Measurements from ENCODE around the gene DNHD1.
A peak's percentile ranks its signal among the peaks of the same experiment; 100 is the strongest.
"Not testable (repeated sequence)": the region's sequence is repeated elsewhere in the genome, so short reads cannot be mapped to it uniquely, and the experiment has no call there.

Gene DNHD1

DNA sequence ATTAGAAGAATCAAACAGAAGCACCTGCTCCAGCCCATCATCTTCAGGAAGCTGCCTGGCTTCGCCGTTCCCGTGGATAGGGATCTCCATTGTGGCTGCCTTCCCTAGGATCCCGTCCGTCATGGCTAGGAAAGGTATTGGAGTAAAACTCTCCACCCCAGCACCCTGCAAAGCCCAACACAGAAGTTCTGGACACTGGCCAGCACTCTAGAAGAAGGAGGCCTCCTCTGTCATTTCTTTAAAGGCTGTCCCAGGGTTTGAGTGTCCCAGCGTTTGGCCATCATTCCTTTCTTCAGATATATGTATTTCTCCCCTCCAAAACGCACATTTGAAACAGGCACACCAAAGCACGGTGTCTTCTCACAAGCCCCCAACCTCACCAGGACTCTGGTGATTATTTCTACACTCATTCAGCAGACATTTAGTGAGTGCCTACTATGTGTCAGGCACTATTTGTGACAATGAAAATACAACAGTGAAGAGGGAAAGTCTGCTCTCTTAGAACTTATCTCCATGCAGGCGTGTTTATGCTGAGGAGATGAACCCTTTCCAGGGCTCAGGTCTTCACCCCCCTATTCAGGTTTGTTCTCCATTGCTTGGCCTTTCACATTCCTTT lies 16.7 kb upstream of the DNHD1 start:
- no peak for DNase-seq

DNA sequence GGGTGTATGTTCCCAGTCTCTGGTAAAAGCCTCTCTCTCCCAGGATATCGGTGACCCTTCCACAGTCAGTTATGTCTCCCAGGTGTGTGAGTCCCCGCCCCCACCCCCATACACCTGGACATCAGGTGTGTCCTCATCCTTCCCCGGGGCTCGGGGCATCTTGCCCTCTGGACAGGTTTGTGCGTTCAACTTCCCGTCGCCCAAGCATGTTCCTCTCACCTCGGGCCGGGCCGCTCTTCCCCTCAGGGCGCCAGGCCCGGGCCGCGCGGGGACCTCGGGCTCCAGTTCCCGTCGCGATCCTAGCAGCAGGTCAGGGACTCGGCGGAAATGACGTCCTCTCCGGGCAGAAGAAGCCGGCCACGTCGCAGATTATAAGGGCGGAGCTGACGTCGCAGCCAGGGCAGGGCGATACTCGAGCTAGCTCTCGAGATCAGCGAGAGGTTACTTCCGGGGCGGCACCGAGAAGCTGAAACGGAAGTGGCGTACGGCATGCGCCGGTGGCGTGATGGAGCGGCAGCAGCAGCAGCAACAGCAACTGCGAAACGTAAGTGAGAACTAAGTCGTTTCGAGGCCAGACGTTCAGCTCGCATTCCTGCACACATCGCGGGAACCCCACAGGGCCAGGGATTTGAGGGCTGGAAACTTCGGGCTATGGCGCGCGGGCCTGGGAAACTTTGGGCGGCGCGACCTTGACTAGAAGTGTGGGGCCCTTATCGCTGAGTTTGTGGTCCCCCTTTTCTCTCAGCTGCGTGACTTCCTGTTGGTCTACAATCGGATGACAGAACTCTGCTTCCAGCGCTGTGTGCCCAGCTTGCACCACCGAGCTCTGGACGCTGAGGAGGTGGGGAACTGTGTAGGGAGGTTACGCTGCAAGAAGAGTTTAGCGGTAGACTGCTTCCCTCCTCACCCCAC lies 15.8 kb upstream of the DNHD1 start, which contains the start of the genes ARFIP2 and TIMM10B:
Gene ARFIP2, minus strand, starts transcription at position 320 of the 912 bp plus-strand sequence. CDS start 910 bp downstream, outside the sequence.
Gene TIMM10B, plus strand, starts transcription at position 490 of the 912 bp plus-strand sequence. Its CDS starts 16 bp downstream, at position 506.
- peak; percentile 94 for DNase-seq

DNA sequence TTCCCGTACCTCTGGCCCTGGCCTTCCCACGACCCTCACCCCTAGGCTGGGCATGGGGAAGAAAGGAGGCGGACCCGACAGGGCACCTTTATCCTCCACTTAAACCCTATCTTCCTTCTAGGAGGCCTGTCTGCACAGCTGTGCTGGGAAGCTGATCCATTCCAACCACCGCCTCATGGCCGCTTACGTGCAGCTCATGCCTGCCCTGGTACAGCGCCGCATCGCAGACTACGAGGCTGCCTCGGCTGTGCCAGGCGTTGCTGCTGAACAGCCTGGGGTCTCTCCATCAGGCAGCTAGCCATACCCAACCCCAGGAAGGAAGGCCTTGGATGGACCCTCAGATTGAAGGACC lies 15.2 kb upstream of the DNHD1 start:
- no peak for DNase-seq

DNA sequence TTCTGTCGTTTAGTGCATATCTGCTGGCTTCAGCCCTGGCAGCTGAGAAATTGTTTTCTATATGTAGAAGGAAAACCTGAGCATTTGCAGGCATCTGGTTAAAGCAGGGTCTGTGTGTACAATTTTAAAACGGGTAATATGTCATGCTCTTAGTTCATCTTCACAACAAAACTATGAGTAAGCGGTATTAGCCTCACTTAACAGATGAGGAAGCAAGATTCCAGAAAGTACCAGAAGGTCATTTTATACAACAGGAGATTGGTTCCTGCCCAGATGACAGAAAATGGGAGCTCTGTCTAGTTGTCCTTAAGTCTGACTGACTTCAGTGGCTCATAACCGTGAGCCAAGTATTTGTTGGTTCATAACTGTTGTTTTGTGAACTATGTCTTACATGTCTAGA lies 14.6 kb upstream of the DNHD1 start:
- DNase-seq, result no peak

DNA sequence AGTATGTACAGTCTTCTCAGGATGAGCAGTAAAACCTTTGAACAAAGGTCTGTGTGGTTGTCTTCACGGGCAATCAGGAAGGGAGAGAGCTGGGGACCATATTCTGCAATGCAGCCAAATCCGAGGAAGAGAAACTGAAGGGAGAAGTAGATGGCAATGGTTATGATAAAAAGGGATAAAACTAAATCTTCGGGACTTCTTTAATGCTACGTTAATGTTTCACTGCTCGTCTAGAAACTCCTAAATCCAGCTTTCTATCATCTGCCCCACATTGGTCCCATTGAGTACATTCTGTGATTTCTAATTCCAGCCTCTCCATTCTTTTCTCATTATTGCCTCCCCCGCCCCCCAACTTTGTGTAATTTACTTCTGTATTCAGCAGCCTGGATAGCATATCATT lies 14.1 kb upstream of the DNHD1 start:
- DNase-seq, result no peak

DNA sequence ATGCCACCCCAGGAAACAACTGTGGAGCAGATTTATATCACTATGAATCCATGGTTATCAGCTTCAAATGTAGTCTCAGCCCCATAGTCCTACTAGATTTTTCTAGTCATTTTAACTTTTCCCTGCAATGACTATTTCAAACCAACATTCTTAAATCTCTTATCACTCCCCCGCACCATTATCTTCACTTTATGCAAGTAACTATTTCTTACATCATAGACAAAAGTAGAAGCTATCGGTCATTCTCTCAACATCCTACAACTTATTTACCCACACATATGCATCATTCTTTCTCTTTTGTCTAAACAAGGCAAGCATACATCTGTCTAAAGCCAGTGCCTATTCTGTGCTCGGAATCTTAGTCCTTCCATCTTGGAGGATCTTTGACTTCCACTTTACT lies 11.4 kb upstream of the DNHD1 start:
- no peak for DNase-seq

DNA sequence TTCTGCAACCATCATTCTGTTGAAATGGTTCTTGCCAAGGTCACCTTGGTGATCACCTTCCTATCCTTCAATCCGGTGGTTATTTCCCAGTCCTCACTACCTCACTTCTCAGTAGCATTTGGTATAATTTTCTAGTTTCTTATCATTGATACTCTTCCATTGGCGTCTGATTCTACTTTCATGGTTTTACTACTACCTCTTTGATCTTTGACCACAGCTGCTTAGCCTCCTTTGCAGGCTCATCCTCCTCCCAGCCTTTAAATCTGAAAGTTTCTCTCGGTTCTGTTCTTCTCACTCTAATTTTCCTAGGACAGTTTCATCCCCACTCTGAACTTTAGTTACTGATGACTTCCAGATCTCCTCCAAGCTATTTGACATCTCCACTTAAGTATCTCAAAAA lies 10.8 kb upstream of the DNHD1 start:
- DNase-seq, result no peak

DNA sequence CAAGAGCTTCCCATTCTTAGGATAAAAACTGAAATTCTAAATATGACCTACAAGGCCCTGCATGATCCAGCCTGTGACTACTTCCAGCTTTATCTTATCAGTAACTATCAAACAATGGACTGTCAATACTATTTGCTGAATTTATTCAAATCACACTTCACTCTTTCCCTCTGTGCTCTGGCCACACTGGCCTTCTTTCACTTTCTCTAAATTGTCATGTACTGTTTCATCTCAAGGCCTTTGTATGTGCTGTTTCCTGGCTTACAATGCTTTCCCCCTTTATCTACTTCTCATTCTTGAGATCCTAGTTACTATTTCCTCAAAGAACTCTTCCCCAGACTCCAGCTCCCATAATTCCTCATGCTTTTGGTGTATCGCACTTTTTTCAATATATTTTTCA lies 10.1 kb upstream of the DNHD1 start:
- no peak for DNase-seq

DNA sequence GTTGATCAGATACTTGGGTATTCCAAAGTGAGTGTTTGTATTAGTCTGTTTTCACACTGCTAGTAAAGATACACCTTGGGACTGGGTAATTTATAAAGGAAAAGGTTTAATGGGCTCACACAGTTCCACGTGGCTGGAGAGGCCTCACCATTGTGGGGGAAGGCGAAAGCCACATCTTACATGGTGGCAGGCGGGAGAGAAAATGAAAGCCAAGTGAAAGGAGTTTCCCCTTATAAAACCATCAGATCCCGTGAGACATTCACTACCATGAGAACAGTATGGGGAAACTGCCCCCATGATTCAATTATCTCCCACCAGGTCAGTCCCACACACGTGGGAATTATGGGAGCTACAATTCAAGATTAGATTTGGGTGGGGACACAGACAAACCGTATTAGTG lies 8.7 kb upstream of the DNHD1 start:
- DNase-seq, result no peak

DNA sequence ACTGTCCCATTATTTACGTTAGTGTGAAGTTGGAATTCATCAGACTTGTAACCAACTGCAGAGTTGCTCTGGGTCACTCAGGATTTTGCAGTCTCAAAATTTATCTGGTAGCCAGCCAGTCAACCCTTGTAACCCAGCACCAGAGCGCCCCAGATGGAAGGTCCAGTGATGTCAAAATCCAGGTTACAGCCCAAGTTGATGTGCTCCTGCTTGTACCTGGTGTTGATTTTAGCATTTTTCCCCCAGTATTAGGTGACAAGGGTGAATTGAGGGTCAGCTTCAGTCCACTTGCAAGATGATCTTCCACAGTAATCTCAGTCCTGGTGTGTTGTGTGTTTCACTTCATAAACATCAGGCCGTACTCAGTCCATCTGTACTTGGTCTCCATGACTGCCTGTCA lies 8.3 kb upstream of the DNHD1 start:
- no peak for DNase-seq

DNA sequence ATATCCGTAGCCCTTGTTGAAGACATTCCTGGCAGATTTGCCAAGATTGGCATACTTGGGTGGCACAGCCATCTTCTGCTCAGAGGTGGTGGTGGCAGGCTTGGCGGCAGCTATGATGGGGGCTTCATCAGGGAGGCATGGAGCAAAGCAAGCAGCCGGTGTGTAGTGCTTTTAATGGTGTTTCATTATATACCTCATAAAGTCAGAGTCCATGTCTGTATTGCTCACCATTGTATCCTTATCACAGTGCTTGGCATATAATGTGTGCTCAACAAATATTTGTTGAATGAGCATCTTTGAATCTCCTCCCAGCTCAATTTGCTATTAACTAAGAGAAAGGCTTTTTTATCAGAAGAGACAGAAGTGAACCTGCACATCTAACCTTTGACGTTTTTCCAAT lies 7.8 kb upstream of the DNHD1 start:
- DNase-seq, result no peak

DNA sequence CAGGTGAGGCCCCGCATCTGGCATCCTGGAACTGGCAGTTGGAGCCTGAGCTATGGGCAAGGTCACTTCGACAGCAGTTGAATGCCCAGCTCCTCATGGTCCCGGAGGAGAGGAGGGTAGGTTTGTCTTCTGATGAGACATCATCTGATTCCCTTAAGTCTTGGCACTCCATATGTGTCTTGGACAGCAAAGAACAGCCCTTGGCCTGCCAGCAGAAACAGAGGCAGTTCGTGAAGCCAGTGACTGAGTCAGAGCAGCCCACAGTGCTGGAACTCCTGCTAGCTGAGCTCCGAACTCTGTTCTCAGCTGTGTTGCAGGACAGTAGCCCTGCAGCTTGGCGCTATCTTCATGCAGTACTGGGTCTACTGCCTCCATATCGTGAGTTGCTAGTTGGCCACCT lies 1.0 kb downstream of the DNHD1 start:
- no peak for DNase-seq

DNA sequence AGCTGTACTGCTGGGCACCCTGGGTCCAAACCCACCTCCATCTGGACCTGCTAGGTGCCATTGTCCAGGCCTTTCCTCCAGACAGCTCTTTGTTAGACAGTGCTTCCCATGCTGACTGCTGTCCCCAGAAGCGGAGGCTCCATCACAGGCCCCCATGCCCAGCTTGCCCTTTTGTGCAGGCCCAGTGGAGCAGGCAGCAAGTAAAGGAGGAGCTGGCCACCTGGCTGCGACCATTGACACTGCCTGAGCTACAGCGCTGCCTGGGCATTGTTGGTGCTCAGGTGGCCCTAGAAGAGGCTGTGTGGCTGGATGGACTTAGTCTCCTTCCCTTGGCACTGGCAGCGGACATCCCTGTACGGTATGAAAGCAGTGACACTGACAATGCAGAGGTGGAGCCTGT lies 1.5 kb downstream of the DNHD1 start:
- DNase-seq, result no peak

DNA sequence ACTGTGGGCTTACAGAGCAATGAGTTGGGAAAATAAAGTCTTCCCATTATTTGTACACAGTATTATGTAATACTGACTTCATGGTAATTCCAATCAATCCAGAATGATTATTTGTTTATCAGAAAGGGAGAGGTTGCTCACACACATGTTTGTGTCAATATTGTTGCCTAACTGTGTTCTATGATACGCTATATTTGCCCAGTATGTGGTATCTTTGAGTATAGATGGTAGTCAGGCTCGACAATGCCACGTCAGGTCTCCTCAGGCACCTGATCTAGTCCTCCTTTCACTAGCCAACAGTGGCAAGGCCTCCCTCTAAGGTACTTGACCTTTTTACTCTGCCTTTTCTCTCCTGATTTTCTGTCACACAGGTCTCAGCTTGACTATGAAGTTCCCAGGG lies 5.3 kb downstream of the DNHD1 start:
- DNase-seq, result no peak

DNA sequence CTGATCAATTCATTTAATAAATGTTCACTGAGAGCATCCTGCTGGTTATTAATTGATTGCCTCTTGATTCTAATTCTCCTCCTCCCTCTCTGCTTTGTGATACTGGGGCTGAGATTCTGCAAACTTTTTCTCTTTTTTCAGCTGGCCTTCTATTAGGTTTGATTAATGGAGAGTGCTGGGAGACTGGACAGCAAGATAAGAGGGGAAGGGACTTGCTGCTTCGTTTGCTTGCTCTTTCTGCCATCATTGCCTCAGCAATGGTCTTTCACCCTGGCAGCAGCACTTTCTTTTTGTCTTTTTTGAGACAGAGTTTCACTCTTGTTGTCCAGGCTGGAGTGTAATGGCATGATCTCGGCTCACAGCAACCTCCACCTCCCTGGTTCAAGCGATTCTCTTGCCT lies 7.1 kb downstream of the DNHD1 start:
- DNase-seq, result no peak

DNA sequence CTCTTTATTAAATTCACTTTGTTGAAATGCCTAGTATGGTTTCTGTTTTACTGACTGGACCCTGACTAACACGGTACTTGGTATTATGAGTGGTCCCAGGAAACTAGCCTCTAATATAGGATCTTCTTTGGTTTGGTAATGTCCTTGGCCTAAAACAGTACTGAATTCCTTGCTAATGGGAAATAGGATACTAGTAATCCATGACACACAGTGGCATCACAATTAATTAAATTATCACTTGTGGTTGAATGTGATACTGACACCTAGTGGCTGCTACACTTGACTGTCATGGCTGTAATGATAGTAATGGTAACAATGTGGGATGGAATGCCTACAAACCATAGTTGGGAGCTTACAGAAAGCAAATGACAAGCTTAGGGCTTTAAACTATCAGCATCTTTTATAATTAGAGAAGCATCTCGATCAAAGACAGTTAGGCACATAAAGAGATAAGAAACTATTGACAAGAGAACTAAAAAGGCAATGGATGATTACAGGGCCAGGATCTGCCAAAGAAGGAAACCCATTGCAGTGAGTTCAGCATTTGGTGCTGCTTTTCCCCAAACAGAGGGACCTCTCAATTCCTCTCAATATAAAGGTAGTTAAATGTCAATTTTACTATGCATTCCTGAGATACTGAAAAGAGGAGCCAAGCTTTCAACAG lies 8.6 kb downstream of the DNHD1 start:
- no peak for DNase-seq

DNA sequence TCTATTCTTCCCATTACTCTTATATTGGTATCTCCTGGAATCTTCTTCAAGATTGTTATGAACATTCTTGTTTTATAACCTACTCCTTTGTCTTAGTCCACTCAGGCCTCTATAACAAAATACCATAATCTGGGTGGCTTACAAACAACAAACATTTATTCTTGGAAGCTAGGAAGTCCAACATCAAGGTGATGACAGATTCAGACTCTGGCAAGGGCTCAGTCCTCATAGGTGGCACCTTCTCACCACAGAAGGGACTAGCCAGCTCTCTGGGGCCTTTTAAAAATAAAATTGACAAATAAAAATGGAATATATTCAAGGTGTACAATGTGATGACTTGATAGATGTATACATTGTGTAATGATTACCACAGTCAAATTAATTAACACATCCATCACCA lies 19.8 kb downstream of the DNHD1 start:
- DNase-seq, result no peak

DNA sequence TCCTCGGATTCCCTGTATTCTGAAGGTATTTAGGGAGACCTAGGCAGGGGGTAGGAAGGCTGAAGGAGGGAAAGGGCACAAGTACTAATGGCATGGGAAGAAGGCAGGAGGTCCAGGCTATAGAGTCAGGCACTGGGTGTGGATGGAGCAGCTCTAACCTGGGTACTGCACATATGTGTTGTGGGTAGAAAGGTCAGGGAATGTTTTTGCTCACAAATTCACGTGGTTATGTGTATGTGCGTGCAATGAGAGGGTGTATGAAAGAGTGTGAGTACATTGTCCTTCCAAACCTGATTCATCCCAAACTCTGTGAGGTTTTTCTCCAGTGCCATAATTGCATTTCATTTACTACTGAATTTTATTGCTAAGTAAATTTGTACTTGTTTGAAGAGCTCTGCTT lies 23.2 kb downstream of the DNHD1 start:
- no peak for DNase-seq

DNA sequence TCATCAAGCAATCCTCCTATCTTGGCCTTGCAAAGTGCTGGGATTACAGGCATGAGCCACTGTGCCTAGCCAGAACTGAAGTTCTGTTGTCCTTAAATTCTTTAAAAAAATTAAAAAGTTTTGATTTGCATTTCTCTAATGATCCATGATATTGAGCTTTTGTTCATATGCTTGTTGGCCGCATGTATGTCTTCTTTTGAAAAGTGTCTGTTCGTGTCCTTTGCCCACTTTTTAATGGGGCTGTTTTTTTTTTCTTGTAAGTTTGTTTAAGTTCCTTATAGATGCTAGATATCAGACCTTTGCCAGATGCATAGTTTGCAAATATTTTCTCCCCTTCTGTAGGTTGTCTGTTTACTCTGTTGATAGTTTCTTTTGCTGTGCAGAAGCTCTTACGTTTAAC lies 24.9 kb downstream of the DNHD1 start:
- not testable (repeated sequence) for DNase-seq

DNA sequence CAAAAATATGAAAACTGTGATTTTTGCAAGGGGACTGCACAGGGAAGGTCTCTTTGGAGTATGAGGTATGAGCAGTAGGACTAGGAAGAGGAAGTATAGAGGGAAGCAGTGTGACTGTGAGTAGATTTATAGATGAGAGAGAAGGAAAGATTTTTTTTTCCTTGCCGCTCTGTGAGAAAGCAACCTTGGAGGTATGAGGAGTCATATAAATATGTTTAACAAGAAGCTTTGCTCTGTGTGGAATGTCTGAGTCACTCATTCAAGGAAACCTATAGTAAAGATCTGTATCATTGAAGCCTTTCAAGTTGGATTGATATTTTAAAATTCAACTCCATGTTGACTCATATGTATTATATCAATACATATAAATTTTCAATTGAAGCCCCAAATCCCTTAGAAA lies 26.2 kb downstream of the DNHD1 start:
- no peak for DNase-seq

DNA sequence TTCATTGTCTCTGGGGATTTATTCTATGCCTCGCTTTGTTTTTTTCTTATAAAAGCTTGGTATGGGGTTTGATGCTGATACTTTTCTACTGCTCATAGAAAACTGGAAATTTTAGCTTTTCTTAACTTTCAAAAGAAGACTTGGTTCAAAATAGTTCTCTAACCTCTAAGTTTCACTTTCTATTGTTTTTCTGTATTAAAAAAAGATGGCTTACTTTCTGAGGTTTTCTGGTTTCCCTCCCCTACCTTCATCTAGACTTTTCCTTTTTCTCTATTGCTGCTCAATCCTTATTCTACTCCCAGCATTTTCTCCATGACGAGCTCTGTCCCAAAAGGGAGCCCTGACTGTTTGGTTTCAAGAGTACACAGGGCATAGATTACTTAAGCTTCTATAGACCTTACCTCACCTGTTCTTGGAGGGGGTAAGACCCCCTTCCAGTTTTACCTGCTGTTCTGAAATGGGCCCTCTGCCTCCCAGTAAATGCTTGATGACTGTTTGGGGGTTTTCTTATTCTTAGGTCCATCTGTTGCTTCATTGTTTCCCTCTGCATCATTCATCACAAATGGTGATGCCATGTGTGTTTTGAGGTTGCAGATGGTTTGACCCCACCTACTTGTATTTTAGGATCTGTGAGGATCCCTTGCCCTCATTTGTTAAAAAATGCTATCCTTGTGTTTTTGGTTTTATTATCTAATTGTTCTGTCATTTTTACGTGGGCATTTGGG lies 29.5 kb downstream of the DNHD1 start:
- DNase-seq, result no peak

DNA sequence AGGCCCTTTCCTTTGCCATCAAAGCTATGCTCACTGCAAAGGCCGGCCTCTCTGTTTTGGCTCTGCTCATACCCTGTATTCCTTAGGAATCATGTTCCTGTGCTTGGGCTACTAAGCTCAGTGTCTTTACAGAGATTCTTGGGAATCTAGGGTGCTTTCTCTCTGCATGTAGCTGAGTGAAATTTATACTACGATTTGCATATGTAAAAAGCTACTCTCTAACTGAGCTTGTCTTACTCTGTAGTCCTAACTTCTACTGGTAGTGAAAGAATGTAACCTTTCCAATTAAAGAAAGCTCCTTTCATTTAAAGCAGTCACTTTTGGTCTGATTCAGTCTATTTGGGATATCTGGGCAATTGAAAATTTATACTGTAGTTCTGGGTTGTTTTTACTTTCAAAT lies 32.2 kb downstream of the DNHD1 start:
- no peak for DNase-seq

DNA sequence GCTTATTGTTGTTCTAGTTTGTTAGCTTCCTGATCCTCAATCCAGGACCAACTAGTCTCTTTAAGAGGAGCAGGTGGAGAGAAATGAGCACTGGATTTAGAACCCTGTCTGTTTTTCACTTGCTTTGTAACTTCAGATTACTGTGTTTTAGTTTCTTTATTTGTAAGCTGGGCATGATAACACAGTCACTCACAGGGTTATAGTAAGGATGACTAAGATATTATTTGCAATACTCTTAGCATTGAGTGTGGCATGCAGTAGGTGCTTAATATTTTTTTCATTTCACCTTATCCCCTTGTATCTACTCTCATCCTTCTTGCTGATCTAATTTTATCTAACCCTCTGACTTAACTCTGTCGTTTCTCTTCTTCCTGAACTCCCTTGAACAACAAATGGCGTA lies 33.8 kb downstream of the DNHD1 start:
- DNase-seq, result no peak

Data from DMS79 (cell line).